ENCODE data around the gene ERFE. TPM values are rescaled to one million over a fixed set of nuclear protein-coding genes. Genes with fewer than 3 reads are reported as not detected.

ERFE gene
- total and polyA plus RNA-seq, 2 donors (not counting 1 experiment from before 2014, with no cell fraction given): 0.17 TPM; not detected in 1

GRCh38 chr2:238146884-238147544 is 11.8 kb upstream of the ERFE start:
- WGBS (ENCODE audit: insufficient coverage): 79% methylated on average over 11 of the region's 13 CpGs
- POLR2A ChIA-PET: interaction anchor here (0.7 kb wide), 1 partner anchor 14 kb away, joined by 5 read pairs; no protein-coding TSS in a partner anchor
- Histone ChIP-seq H3K79me2 (ENCODE audit: control insufficient read depth, insufficient read depth, low read length) (no peaks in the 10 kb centered on the region), H3K9ac (ENCODE audit: low read length) (no peak overlapping the region), H3K27ac (ENCODE audit: low read length in 2 of 2) (no peak overlapping the region), H3K4me2 (replicated peaks; ENCODE audit: low read depth, low read length, poor library complexity, severe bottlenecking) (no peak overlapping the region), H3K36me3 (replicated peaks in 1 of 2; ENCODE audit: control extremely low read depth in 1 of 2, control insufficient read depth in 1 of 2, extremely low read depth in 1 of 2, insufficient read depth in 2 of 2, low read length in 1 of 2) (no peaks in the 10 kb centered on the region), H3K27me3 (replicated peaks in 1 of 4; ENCODE audit: control extremely low read depth in 1 of 4, control insufficient read depth in 3 of 4, insufficient read depth in 4 of 4, low read length in 3 of 4) (no peaks in the 10 kb centered on the region), H3K9me3 (ENCODE audit: control extremely low read depth in 1 of 3, control insufficient read depth in 2 of 3, insufficient read depth in 1 of 3, low read length in 2 of 3) (no peaks in the 10 kb centered on the region), H2AFZ (ENCODE audit: insufficient read depth, low read depth, low read length, poor library complexity, severe bottlenecking) (no peak overlapping the region), H3K4me1 (ENCODE audit: control insufficient read depth in 2 of 2, insufficient read depth in 2 of 2, low read length in 2 of 2) (no peaks in the 10 kb centered on the region), H3K4me3 (ENCODE audit: control extremely low read depth in 1 of 5, extremely low read depth in 1 of 5, insufficient read depth in 1 of 5, low read depth in 2 of 5, low read length in 4 of 5) (no peak overlapping the region), H4K20me1 (ENCODE audit: control insufficient read depth, insufficient read depth, low read length, poor library complexity, severe bottlenecking) (no peaks in the 10 kb centered on the region)
- H3K27ac Mint-ChIP-seq: no peak overlapping the region
- TF ChIP-seq CTCF (IDR thresholded peaks at IDR 0.05): no peak
- no peak for TF ChIP-seq EZH2 (IDR thresholded peaks at IDR 0.05; ENCODE audit: borderline replicate concordance, insufficient read depth, low read depth, low read length, poor library complexity, severe bottlenecking)
- DNase-seq (no peak), ATAC-seq (ENCODE audit: low read depth) (no peak)
- H3K4me3 Mint-ChIP-seq: no peak overlapping the region
- CTCF ChIA-PET: interaction anchor here (0.7 to 0.9 kb wide), 2 partner anchors 116 to 140 kb away, joined by 3 to 4 read pairs; no protein-coding TSS in a partner anchor
- no peaks in the 10 kb centered on the region for H3K9me3 Mint-ChIP-seq (ENCODE audit: insufficient read depth)
- intact Hi-C loops (cut with micrococcal nuclease): no loop called here
- no peaks in the 10 kb centered on the region for H3K27me3 Mint-ChIP-seq
- H3K4me1 Mint-ChIP-seq: no peaks in the 10 kb centered on the region

GRCh38 chr2:238148981-238149380 is 9.8 kb upstream of the ERFE start:
- Mint-ChIP-seq H3K9me3 (ENCODE audit: insufficient read depth) (no peaks in the 10 kb centered on the region), H3K27me3 (no peaks in the 10 kb centered on the region), H3K4me1 (no peaks in the 10 kb centered on the region), H3K4me3 (no peak overlapping the region), H3K27ac (no peak overlapping the region)
- no peak overlapping the region for H3K9ac ChIP-seq (ENCODE audit: low read length)
- H3K4me1 ChIP-seq (ENCODE audit: control insufficient read depth in 2 of 2, insufficient read depth in 2 of 2, low read length in 2 of 2): no peaks in the 10 kb centered on the region
- no peaks in the 10 kb centered on the region for H4K20me1 ChIP-seq (ENCODE audit: control insufficient read depth, insufficient read depth, low read length, poor library complexity, severe bottlenecking)
- ATAC-seq (ENCODE audit: low read depth) (no peak), DNase-seq (no peak)
- H3K36me3 ChIP-seq (replicated peaks in 1 of 2; ENCODE audit: control extremely low read depth in 1 of 2, control insufficient read depth in 1 of 2, extremely low read depth in 1 of 2, insufficient read depth in 2 of 2, low read length in 1 of 2): no peaks in the 10 kb centered on the region
- H2AFZ ChIP-seq (ENCODE audit: insufficient read depth, low read depth, low read length, poor library complexity, severe bottlenecking): no peak overlapping the region
- CTCF ChIA-PET: no interaction called here
- peaks cover 0 to 4% (median 0%) of the 10 kb centered on the region in 3 donors for H3K9me3 ChIP-seq (ENCODE audit: control extremely low read depth in 1 of 3, control insufficient read depth in 2 of 3, insufficient read depth in 1 of 3, low read length in 2 of 3)
- no peak overlapping the region for H3K4me3 ChIP-seq (ENCODE audit: control extremely low read depth in 1 of 5, extremely low read depth in 1 of 5, insufficient read depth in 1 of 5, low read depth in 2 of 5, low read length in 4 of 5)
- no peak overlapping the region for H3K4me2 ChIP-seq (replicated peaks; ENCODE audit: low read depth, low read length, poor library complexity, severe bottlenecking)
- POLR2A ChIA-PET: no interaction called here
- H3K27ac ChIP-seq (ENCODE audit: low read length in 2 of 2): no peak overlapping the region
- no peaks in the 10 kb centered on the region for H3K79me2 ChIP-seq (ENCODE audit: control insufficient read depth, insufficient read depth, low read length)
- intact Hi-C loops (cut with micrococcal nuclease): no loop called here
- TF ChIP-seq EZH2 (IDR thresholded peaks at IDR 0.05; ENCODE audit: borderline replicate concordance, insufficient read depth, low read depth, low read length, poor library complexity, severe bottlenecking) (no peak), CTCF (IDR thresholded peaks at IDR 0.05) (no peak)
- H3K27me3 ChIP-seq (replicated peaks in 1 of 4; ENCODE audit: control extremely low read depth in 1 of 4, control insufficient read depth in 3 of 4, insufficient read depth in 4 of 4, low read length in 3 of 4): no peaks in the 10 kb centered on the region
- WGBS (ENCODE audit: insufficient coverage): 91% methylated on average over 14 of the region's 15 CpGs

Measured in B cell (primary cell).